WTC11 (cell line): ENCODE measurements around the gene MYO6. TPM values are rescaled to one million over a fixed set of nuclear protein-coding genes. Genes with fewer than 3 reads are reported as not detected.

Experiments used
- ATAC-seq: fragments of 200-7000 bp; cut with Tn5 transposase; 2 replicates; pipeline ENCODE4 v1.10.0; 2021; ENCODE audit warnings: mild to moderate bottlenecking, moderate library complexity
- CTCF ChIA-PET: fragments of 300-600 bp; sonication (Branson Sonifier 250); formaldehyde crosslinking; loops from one replicate; lab custom pipeline; 2021; ENCODE audit warnings: antibody characterized with exemption; lab: Charles Lee
- POLR2A ChIA-PET: fragments of 350-600 bp; sonication (Branson Sonifier 250); formaldehyde crosslinking; loops from one replicate; lab custom pipeline; 2021; ENCODE audit warnings: antibody characterized with exemption; lab: Charles Lee
- DNase-seq: peaks from one replicate; pipeline ENCODE4 v3.0.0; 2021; ENCODE audit warnings: low spot score
- H3K27ac Mint-ChIP-seq: 2 replicates; pipeline ENCODE4 v1.8.0; 2021; ENCODE audit warnings: mixed read lengths
- H3K27me3 Mint-ChIP-seq: 2 replicates; pipeline ENCODE4 v1.8.0; 2021; ENCODE audit warnings: low read depth, mild to moderate bottlenecking, moderate library complexity, mixed read lengths
- H3K36me3 Mint-ChIP-seq: 2 replicates; pipeline ENCODE4 v1.8.0; 2021; ENCODE audit warnings: mixed read lengths
- H3K4me1 Mint-ChIP-seq: 2 replicates; pipeline ENCODE4 v1.8.0; 2022; ENCODE audit warnings: mixed read lengths
- H3K4me3 Mint-ChIP-seq: 2 replicates; pipeline ENCODE4 v1.8.0; 2021; ENCODE audit warnings: mild to moderate bottlenecking, moderate library complexity, mixed read lengths
- H3K9me3 Mint-ChIP-seq: 2 replicates; pipeline ENCODE4 v1.8.0; 2021; ENCODE audit warnings: mixed read lengths
- ATF1 ChIP-seq: sonication (generic); formaldehyde crosslinking; IDR thresholded peaks from 2 replicates; pipeline ENCODE4 v1.8.1; 2023; ENCODE audit warnings: mild to moderate bottlenecking, moderate library complexity, missing genetic modification reagents
- CREM ChIP-seq: sonication (generic); formaldehyde crosslinking; IDR thresholded peaks from 2 replicates; pipeline ENCODE4 v1.8.1; 2022; ENCODE audit warnings: mild to moderate bottlenecking, missing genetic modification reagents, moderate library complexity
- FOXJ3 ChIP-seq: sonication (generic); formaldehyde crosslinking; IDR thresholded peaks from 2 replicates; pipeline ENCODE4 v1.9.0; 2021; ENCODE audit warnings: missing genetic modification reagents, mild to moderate bottlenecking, borderline replicate concordance
- HMGA2 ChIP-seq: fragments of 250-450 bp; sonication (Bioruptor Pico); IDR thresholded peaks from 2 replicates; pipeline ENCODE4 v1.4.0; 2021; ENCODE audit warnings: mild to moderate bottlenecking, moderate library complexity
- IRF2 ChIP-seq: sonication (generic); formaldehyde crosslinking; IDR thresholded peaks from 2 replicates; pipeline ENCODE4 v1.8.0; 2022; ENCODE audit warnings: low read depth, missing genetic modification reagents, borderline replicate concordance
- NFATC4 ChIP-seq: fragments of 250-450 bp; sonication (Bioruptor Pico); IDR thresholded peaks from 2 replicates; pipeline ENCODE4 v1.9.0; 2021; ENCODE audit warnings: mild to moderate bottlenecking
- NFE2L1 ChIP-seq: sonication (generic); formaldehyde crosslinking; IDR thresholded peaks from 2 replicates; pipeline ENCODE4 v1.8.1; 2023; ENCODE audit warnings: missing genetic modification reagents
- NR1H2 ChIP-seq: sonication (generic); formaldehyde crosslinking; IDR thresholded peaks from 2 replicates; pipeline ENCODE4 v1.9.0; 2021; ENCODE audit warnings: mild to moderate bottlenecking, moderate library complexity, missing genetic modification reagents
- NR2C2 ChIP-seq: sonication (generic); formaldehyde crosslinking; IDR thresholded peaks from 2 replicates; pipeline ENCODE4 v1.8.0; 2022; ENCODE audit warnings: mild to moderate bottlenecking, missing genetic modification reagents
- NR3C1 ChIP-seq: sonication (generic); formaldehyde crosslinking; conservative IDR thresholded peaks from 2 replicates; pipeline ENCODE4 v1.8.1; 2023; ENCODE audit warnings: low read depth, mild to moderate bottlenecking, missing genetic modification reagents
- OVOL2 ChIP-seq: fragments of 250-450 bp; sonication (Bioruptor Pico); IDR thresholded peaks from 2 replicates; pipeline ENCODE4 v1.9.0; 2021; ENCODE audit warnings: mild to moderate bottlenecking, borderline replicate concordance
- PRRX2 ChIP-seq: fragments of 250-450 bp; sonication (Bioruptor Pico); IDR thresholded peaks from 2 replicates; pipeline ENCODE4 v1.8.0; 2021; ENCODE audit warnings: mild to moderate bottlenecking
- RELA ChIP-seq: sonication (generic); formaldehyde crosslinking; IDR thresholded peaks from 2 replicates; pipeline ENCODE4 v1.8.1; 2022; ENCODE audit warnings: missing genetic modification reagents, mild to moderate bottlenecking, borderline replicate concordance
- RORB ChIP-seq: fragments of 250-450 bp; sonication (Bioruptor Pico); IDR thresholded peaks from 2 replicates; pipeline ENCODE4 v1.9.0; 2021; ENCODE audit warnings: mild to moderate bottlenecking
- SOX15 ChIP-seq: fragments of 250-450 bp; sonication (Bioruptor Pico); IDR thresholded peaks from 2 replicates; pipeline ENCODE4 v1.9.0; 2021; ENCODE audit warnings: mild to moderate bottlenecking
- total RNA-seq: library from RNA; stranded (reverse); gene quantifications from 3 replicates; pipeline ENCODE4 v1.2.3, GENCODE V29; 2021
- TF ChIP-seq, protein P1 (sequence below): fragments of 250-450 bp; sonication (Bioruptor Pico); IDR thresholded peaks from 2 replicates; pipeline ENCODE4 v1.9.0; 2021; ENCODE audit warnings: mild to moderate bottlenecking, borderline replicate concordance
- TF ChIP-seq, protein P2 (sequence below): sonication (generic); formaldehyde crosslinking; IDR thresholded peaks from 2 replicates; pipeline ENCODE4 v1.8.0; 2023; ENCODE audit warnings: missing genetic modification reagents, mild to moderate bottlenecking, borderline replicate concordance
- TF ChIP-seq, protein P3 (sequence below): sonication (generic); formaldehyde crosslinking; IDR thresholded peaks from 2 replicates; pipeline ENCODE4 v1.8.1; 2023; ENCODE audit warnings: mild to moderate bottlenecking, moderate library complexity, missing genetic modification reagents
- TF ChIP-seq, protein P4 (sequence below): sonication (generic); formaldehyde crosslinking; IDR thresholded peaks from 2 replicates; pipeline ENCODE4 v1.8.0; 2022; ENCODE audit warnings: missing genetic modification reagents
- TF ChIP-seq, protein P5 (sequence below): fragments of 200-600 bp; IDR thresholded peaks from 2 replicates; pipeline ENCODE4 v1.8.0; 2022; ENCODE audit warnings: antibody characterized with exemption
- TF ChIP-seq, protein P6 (sequence below): sonication (generic); formaldehyde crosslinking; IDR thresholded peaks from 2 replicates; pipeline ENCODE4 v1.8.1; 2022; ENCODE audit warnings: low read depth, mild to moderate bottlenecking, moderate library complexity, missing genetic modification reagents, borderline replicate concordance

The MYO6 gene
- total RNA-seq, 1 experiment from 2014 or later, result 32.6 TPM

DNA sequence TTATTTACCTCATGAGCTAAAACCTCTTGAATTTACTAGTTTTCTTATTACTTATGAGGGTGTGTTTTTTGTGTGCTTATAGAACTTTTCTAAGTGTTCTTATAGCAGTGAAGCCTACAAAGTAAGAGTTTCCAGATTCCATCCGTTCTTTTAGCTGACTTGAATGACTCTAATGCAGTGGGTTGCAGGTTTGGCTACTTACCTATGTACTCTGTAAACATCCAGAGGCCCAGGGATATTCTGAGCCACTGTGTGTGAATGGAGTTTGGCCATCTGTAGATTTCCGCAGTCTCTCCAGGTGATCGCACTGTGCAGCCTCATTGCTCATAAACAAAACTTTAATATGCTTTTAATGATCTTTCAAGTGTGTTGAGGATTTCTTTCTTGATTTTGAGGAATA, 157.8 kb downstream of the MYO6 start (continued):
- TF ChIP-seq, protein P1, sequence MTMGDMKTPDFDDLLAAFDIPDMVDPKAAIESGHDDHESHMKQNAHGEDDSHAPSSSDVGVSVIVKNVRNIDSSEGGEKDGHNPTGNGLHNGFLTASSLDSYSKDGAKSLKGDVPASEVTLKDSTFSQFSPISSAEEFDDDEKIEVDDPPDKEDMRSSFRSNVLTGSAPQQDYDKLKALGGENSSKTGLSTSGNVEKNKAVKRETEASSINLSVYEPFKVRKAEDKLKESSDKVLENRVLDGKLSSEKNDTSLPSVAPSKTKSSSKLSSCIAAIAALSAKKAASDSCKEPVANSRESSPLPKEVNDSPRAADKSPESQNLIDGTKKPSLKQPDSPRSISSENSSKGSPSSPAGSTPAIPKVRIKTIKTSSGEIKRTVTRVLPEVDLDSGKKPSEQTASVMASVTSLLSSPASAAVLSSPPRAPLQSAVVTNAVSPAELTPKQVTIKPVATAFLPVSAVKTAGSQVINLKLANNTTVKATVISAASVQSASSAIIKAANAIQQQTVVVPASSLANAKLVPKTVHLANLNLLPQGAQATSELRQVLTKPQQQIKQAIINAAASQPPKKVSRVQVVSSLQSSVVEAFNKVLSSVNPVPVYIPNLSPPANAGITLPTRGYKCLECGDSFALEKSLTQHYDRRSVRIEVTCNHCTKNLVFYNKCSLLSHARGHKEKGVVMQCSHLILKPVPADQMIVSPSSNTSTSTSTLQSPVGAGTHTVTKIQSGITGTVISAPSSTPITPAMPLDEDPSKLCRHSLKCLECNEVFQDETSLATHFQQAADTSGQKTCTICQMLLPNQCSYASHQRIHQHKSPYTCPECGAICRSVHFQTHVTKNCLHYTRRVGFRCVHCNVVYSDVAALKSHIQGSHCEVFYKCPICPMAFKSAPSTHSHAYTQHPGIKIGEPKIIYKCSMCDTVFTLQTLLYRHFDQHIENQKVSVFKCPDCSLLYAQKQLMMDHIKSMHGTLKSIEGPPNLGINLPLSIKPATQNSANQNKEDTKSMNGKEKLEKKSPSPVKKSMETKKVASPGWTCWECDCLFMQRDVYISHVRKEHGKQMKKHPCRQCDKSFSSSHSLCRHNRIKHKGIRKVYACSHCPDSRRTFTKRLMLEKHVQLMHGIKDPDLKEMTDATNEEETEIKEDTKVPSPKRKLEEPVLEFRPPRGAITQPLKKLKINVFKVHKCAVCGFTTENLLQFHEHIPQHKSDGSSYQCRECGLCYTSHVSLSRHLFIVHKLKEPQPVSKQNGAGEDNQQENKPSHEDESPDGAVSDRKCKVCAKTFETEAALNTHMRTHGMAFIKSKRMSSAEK (CRISPR knock-in tag), result no peak
- no peak for TF ChIP-seq NFATC4 (CRISPR knock-in tag)
- TF ChIP-seq PRRX2 (CRISPR knock-in tag), result no peak
- no peak for TF ChIP-seq RELA (CRISPR knock-in tag)
- TF ChIP-seq NR3C1 (CRISPR knock-in tag), result no peak
- no peak for TF ChIP-seq SOX15 (CRISPR knock-in tag)
- TF ChIP-seq NR2C2 (CRISPR knock-in tag), result no peak
- TF ChIP-seq, all 79 proteins: peak for 0

DNA sequence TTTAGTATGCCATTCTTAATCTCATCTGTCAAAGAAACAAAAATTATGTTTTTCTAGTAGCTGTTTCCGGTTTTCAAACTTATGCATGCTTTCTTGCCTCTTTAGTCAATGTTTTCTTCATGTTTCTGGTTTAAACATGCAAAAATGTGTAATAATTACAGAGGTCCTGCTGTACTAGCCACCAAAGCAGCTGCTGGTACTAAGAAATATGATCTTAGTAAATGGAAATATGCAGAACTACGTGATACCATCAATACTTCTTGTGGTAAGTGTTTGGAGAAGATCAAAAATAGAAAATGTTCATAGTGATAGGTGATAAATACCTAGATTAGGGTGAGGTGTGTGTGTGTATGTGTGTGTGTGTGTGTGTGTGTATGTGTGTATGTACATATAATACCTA, 158.4 kb downstream of the MYO6 start:
- ChIA-PET CTCF (no interaction called here), POLR2A (no interaction called here)
- H3K27me3 Mint-ChIP-seq, result no peaks in the 10 kb centered on the region
- ATAC-seq (no peak), DNase-seq (no peak)
- peaks cover 16% of the 10 kb centered on the region for H3K9me3 Mint-ChIP-seq
- peaks cover 3% of the 10 kb centered on the region; the same call in 1 of the 2 replicates for H3K4me1 Mint-ChIP-seq
- H3K4me3 Mint-ChIP-seq, result no peak overlapping the region
- peaks cover 20% of the 10 kb centered on the region for H3K36me3 Mint-ChIP-seq
- no peak overlapping the region for H3K27ac Mint-ChIP-seq
- TF ChIP-seq CREM (CRISPR knock-in tag) (no peak), HMGA2 (CRISPR knock-in tag) (no peak), FOXJ3 (CRISPR knock-in tag) (no peak), RORB (CRISPR knock-in tag) (no peak), NR1H2 (CRISPR knock-in tag) (no peak), NFE2L1 (CRISPR knock-in tag) (no peak), PRRX2 (CRISPR knock-in tag) (no peak), OVOL2 (CRISPR knock-in tag) (no peak), IRF2 (no peak), ATF1 (CRISPR knock-in tag) (no peak)
- TF ChIP-seq, protein P2, sequence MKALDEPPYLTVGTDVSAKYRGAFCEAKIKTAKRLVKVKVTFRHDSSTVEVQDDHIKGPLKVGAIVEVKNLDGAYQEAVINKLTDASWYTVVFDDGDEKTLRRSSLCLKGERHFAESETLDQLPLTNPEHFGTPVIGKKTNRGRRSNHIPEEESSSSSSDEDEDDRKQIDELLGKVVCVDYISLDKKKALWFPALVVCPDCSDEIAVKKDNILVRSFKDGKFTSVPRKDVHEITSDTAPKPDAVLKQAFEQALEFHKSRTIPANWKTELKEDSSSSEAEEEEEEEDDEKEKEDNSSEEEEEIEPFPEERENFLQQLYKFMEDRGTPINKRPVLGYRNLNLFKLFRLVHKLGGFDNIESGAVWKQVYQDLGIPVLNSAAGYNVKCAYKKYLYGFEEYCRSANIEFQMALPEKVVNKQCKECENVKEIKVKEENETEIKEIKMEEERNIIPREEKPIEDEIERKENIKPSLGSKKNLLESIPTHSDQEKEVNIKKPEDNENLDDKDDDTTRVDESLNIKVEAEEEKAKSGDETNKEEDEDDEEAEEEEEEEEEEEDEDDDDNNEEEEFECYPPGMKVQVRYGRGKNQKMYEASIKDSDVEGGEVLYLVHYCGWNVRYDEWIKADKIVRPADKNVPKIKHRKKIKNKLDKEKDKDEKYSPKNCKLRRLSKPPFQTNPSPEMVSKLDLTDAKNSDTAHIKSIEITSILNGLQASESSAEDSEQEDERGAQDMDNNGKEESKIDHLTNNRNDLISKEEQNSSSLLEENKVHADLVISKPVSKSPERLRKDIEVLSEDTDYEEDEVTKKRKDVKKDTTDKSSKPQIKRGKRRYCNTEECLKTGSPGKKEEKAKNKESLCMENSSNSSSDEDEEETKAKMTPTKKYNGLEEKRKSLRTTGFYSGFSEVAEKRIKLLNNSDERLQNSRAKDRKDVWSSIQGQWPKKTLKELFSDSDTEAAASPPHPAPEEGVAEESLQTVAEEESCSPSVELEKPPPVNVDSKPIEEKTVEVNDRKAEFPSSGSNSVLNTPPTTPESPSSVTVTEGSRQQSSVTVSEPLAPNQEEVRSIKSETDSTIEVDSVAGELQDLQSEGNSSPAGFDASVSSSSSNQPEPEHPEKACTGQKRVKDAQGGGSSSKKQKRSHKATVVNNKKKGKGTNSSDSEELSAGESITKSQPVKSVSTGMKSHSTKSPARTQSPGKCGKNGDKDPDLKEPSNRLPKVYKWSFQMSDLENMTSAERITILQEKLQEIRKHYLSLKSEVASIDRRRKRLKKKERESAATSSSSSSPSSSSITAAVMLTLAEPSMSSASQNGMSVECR (CRISPR knock-in tag), result no peak
- TF ChIP-seq, protein P3, sequence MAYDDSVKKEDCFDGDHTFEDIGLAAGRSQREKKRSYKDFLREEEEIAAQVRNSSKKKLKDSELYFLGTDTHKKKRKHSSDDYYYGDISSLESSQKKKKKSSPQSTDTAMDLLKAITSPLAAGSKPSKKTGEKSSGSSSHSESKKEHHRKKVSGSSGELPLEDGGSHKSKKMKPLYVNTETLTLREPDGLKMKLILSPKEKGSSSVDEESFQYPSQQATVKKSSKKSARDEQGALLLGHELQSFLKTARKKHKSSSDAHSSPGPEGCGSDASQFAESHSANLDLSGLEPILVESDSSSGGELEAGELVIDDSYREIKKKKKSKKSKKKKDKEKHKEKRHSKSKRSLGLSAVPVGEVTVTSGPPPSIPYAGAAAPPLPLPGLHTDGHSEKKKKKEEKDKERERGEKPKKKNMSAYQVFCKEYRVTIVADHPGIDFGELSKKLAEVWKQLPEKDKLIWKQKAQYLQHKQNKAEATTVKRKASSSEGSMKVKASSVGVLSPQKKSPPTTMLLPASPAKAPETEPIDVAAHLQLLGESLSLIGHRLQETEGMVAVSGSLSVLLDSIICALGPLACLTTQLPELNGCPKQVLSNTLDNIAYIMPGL, result no peak
- TF ChIP-seq, protein P4, sequence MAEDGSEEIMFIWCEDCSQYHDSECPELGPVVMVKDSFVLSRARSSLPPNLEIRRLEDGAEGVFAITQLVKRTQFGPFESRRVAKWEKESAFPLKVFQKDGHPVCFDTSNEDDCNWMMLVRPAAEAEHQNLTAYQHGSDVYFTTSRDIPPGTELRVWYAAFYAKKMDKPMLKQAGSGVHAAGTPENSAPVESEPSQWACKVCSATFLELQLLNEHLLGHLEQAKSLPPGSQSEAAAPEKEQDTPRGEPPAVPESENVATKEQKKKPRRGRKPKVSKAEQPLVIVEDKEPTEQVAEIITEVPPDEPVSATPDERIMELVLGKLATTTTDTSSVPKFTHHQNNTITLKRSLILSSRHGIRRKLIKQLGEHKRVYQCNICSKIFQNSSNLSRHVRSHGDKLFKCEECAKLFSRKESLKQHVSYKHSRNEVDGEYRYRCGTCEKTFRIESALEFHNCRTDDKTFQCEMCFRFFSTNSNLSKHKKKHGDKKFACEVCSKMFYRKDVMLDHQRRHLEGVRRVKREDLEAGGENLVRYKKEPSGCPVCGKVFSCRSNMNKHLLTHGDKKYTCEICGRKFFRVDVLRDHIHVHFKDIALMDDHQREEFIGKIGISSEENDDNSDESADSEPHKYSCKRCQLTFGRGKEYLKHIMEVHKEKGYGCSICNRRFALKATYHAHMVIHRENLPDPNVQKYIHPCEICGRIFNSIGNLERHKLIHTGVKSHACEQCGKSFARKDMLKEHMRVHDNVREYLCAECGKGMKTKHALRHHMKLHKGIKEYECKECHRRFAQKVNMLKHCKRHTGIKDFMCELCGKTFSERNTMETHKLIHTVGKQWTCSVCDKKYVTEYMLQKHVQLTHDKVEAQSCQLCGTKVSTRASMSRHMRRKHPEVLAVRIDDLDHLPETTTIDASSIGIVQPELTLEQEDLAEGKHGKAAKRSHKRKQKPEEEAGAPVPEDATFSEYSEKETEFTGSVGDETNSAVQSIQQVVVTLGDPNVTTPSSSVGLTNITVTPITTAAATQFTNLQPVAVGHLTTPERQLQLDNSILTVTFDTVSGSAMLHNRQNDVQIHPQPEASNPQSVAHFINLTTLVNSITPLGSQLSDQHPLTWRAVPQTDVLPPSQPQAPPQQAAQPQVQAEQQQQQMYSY (CRISPR knock-in tag), result no peak
- TF ChIP-seq, protein P5, sequence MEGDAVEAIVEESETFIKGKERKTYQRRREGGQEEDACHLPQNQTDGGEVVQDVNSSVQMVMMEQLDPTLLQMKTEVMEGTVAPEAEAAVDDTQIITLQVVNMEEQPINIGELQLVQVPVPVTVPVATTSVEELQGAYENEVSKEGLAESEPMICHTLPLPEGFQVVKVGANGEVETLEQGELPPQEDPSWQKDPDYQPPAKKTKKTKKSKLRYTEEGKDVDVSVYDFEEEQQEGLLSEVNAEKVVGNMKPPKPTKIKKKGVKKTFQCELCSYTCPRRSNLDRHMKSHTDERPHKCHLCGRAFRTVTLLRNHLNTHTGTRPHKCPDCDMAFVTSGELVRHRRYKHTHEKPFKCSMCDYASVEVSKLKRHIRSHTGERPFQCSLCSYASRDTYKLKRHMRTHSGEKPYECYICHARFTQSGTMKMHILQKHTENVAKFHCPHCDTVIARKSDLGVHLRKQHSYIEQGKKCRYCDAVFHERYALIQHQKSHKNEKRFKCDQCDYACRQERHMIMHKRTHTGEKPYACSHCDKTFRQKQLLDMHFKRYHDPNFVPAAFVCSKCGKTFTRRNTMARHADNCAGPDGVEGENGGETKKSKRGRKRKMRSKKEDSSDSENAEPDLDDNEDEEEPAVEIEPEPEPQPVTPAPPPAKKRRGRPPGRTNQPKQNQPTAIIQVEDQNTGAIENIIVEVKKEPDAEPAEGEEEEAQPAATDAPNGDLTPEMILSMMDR, result no peak
- TF ChIP-seq, protein P6, sequence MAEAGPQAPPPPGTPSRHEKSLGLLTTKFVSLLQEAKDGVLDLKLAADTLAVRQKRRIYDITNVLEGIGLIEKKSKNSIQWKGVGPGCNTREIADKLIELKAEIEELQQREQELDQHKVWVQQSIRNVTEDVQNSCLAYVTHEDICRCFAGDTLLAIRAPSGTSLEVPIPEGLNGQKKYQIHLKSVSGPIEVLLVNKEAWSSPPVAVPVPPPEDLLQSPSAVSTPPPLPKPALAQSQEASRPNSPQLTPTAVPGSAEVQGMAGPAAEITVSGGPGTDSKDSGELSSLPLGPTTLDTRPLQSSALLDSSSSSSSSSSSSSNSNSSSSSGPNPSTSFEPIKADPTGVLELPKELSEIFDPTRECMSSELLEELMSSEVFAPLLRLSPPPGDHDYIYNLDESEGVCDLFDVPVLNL, result no peak
